ENCODE measurements around the gene SUN2. TPM values are rescaled to one million over a fixed set of nuclear protein-coding genes. Genes with fewer than 3 reads are reported as not detected.

Gene SUN2
- total RNA-seq, 1 experiment from 2014 or later = 66.3 TPM

GRCh38 chr22:38725900-38726655 lies 29.7 kb downstream of the SUN2 start:
- no TSS peak for BruUV-seq (replicated peaks)
- no peak for TF ChIP-seq CTCF (IDR thresholded peaks at IDR 0.05; ENCODE audit: unreplicated experiment)
- H3K4me3 Mint-ChIP-seq (ENCODE audit: low read depth, unreplicated experiment) = no peak overlapping the region
- intact Hi-C loops (cut with micrococcal nuclease; ENCODE audit: unreplicated experiment) = no loop called here
- no peaks in the 10 kb centered on the region for H3K4me1 Mint-ChIP-seq (ENCODE audit: low read depth, unreplicated experiment)
- no peak overlapping the region for H3K27ac Mint-ChIP-seq (ENCODE audit: unreplicated experiment)
- no peaks in the 10 kb centered on the region for H3K27me3 Mint-ChIP-seq (ENCODE audit: unreplicated experiment)
- no peak for DNase-seq
- CTCF ChIA-PET = no interaction called here
- H3K36me3 Mint-ChIP-seq (ENCODE audit: insufficient read depth, unreplicated experiment) = peaks cover 47% of the 10 kb centered on the region
- no peaks in the 10 kb centered on the region for H3K9me3 Mint-ChIP-seq (ENCODE audit: low read depth, unreplicated experiment)

GRCh38 chr22:38724926-38725571 lies 30.7 kb downstream of the SUN2 start:
- Mint-ChIP-seq H3K27ac (ENCODE audit: unreplicated experiment) (no peak overlapping the region), H3K27me3 (ENCODE audit: unreplicated experiment) (no peaks in the 10 kb centered on the region), H3K36me3 (ENCODE audit: insufficient read depth, unreplicated experiment) (peaks cover 41% of the 10 kb centered on the region), H3K4me3 (ENCODE audit: low read depth, unreplicated experiment) (no peak overlapping the region), H3K4me1 (ENCODE audit: low read depth, unreplicated experiment) (no peaks in the 10 kb centered on the region), H3K9me3 (ENCODE audit: low read depth, unreplicated experiment) (no peaks in the 10 kb centered on the region)
- no TSS peak for BruUV-seq (replicated peaks)
- TF ChIP-seq CTCF (IDR thresholded peaks at IDR 0.05; ENCODE audit: unreplicated experiment) = peak; percentile 37
- intact Hi-C loops (cut with micrococcal nuclease; ENCODE audit: unreplicated experiment) = no loop called here
- DNase-seq = peak; percentile 34
- CTCF ChIA-PET = interaction anchor here (1.0 to 1.6 kb wide), 4 partner anchors 9 to 673 kb away, joined by 3 to 5 read pairs (median 4); partner anchors contain the start of gene TOMM22

DNA sequence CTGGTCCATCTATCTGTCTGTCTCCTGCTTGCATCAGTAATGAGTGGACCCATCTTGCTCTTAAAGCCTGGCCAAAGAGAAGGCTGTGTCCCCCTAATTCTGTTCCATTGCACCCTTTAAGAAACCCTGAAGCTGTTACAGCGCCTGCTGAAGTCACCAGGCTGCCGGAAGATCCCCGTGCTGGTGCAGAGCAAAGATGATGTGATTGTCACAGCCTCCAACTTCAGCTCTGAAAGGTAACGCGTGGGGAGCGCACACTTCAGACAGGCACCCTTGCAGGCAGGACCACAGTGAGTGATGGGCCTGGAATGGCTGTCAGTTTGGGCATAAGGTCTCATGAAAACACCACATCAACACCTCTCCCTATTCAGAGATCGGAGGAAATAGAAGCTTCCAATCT lies 31.6 kb downstream of the SUN2 start:
- Mint-ChIP-seq H3K27ac (ENCODE audit: unreplicated experiment) (no peak overlapping the region), H3K27me3 (ENCODE audit: unreplicated experiment) (no peaks in the 10 kb centered on the region), H3K36me3 (ENCODE audit: insufficient read depth, unreplicated experiment) (peaks cover 49% of the 10 kb centered on the region), H3K9me3 (ENCODE audit: low read depth, unreplicated experiment) (no peaks in the 10 kb centered on the region), H3K4me1 (ENCODE audit: low read depth, unreplicated experiment) (no peaks in the 10 kb centered on the region), H3K4me3 (ENCODE audit: low read depth, unreplicated experiment) (no peak overlapping the region)
- CTCF ChIA-PET = interaction anchor here (1.2 to 1.6 kb wide), 3 partner anchors 9 to 42 kb away, joined by 3 to 5 read pairs (median 3); partner anchors contain the start of gene TOMM22
- intact Hi-C loops (cut with micrococcal nuclease; ENCODE audit: unreplicated experiment) = no loop called here
- DNase-seq = no peak
- no peak for TF ChIP-seq CTCF (IDR thresholded peaks at IDR 0.05; ENCODE audit: unreplicated experiment)
- no TSS peak for BruUV-seq (replicated peaks)

DNA sequence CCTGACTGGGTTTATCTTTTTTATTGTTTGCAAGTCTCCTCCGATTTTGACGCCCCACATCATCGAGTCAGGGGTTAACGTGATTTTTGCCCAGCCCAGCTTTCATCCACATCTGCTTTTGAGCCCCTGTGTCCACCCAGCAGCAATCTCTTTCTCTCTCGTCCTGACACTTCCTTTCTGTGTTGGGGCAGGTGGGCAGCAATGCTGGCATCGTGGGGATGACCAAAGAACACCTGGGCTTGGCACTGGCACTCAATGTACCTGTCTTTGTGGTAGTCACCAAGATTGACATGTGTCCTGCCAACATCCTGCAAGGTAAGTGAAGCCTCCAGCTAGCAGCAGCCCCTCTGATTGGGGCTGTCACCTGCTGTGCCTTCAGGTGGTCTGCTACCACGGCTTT lies 34.2 kb downstream of the SUN2 start:
- Mint-ChIP-seq H3K4me3 (ENCODE audit: low read depth, unreplicated experiment) (no peak overlapping the region), H3K36me3 (ENCODE audit: insufficient read depth, unreplicated experiment) (peaks cover 61% of the 10 kb centered on the region), H3K27me3 (ENCODE audit: unreplicated experiment) (no peaks in the 10 kb centered on the region), H3K9me3 (ENCODE audit: low read depth, unreplicated experiment) (no peaks in the 10 kb centered on the region), H3K27ac (ENCODE audit: unreplicated experiment) (no peak overlapping the region), H3K4me1 (ENCODE audit: low read depth, unreplicated experiment) (peaks cover 12% of the 10 kb centered on the region)
- CTCF ChIA-PET = no interaction called here
- no peak for DNase-seq
- intact Hi-C loops (cut with micrococcal nuclease; ENCODE audit: unreplicated experiment) = no loop called here
- no peak for TF ChIP-seq CTCF (IDR thresholded peaks at IDR 0.05; ENCODE audit: unreplicated experiment)
- BruUV-seq (replicated peaks) = no TSS peak

Data from Calu3 (cell line).